Liver (tissue), 9 donors: Measurements from ENCODE around the gene RTCB. TPM values are rescaled to one million over a fixed set of nuclear protein-coding genes. Genes with fewer than 3 reads are reported as not detected.

Experiments used
- DNase-seq: peaks from one replicate; pipeline ENCODE4 v3.0.0-alpha.2; 2017; ENCODE audit warnings: low spot score
- H3K27ac ChIP-seq, 2 donors: one replicate each; pipeline ENCODE4 v1.7.0; 2013; ENCODE audit warnings: inconsistent platforms in 2 of 2, low read length in 2 of 2, control low read depth in 1 of 2, low read depth in 1 of 2, mild to moderate bottlenecking in 1 of 2
- H3K27me3 ChIP-seq, 4 donors: one replicate each; pipeline versions ENCODE4 v1.6.1 to v1.7.0; 2013; ENCODE audit warnings: low read length in 3 of 4, inconsistent platforms in 1 of 4, mild to moderate bottlenecking in 1 of 4, moderate library complexity in 1 of 4; ENCODE audit not compliant: control insufficient read depth in 4 of 4, insufficient read depth in 4 of 4
- H3K36me3 ChIP-seq, 4 donors: one replicate each; pipeline versions ENCODE4 v1.6.1 to v1.7.0; 2013; ENCODE audit warnings: low read length in 3 of 4, mild to moderate bottlenecking in 3 of 4, low read depth in 1 of 4, moderate library complexity in 1 of 4; ENCODE audit not compliant: control insufficient read depth in 4 of 4, insufficient read depth in 3 of 4
- H3K4me1 ChIP-seq, 4 donors: one replicate each; pipeline versions ENCODE4 v1.6.1 to v1.7.0; 2013; ENCODE audit warnings: low read length in 3 of 4, mild to moderate bottlenecking in 3 of 4, moderate library complexity in 1 of 4; ENCODE audit not compliant: control insufficient read depth in 4 of 4, insufficient read depth in 4 of 4
- H3K4me3 ChIP-seq, 3 donors: one replicate each; pipeline versions ENCODE4 v1.6.1 to v1.7.0; 2013; ENCODE audit warnings: low read length in 3 of 3, control low read depth in 1 of 3, low read depth in 1 of 3, mild to moderate bottlenecking in 1 of 3
- H3K9ac ChIP-seq, 2 donors: one replicate each; pipeline ENCODE4 v1.7.0; 2013; ENCODE audit warnings: low read length in 2 of 2, mild to moderate bottlenecking in 2 of 2, moderate library complexity in 2 of 2, control low read depth in 1 of 2, low read depth in 1 of 2
- H3K9me3 ChIP-seq, 4 donors: one replicate each; pipeline versions ENCODE4 v1.6.1 to v1.7.0; 2013; ENCODE audit warnings: low read length in 3 of 4; ENCODE audit not compliant: control insufficient read depth in 4 of 4
- EGR1 ChIP-seq, 2 donors: IDR thresholded peaks; 2 replicates each; pipeline ENCODE4 v1.6.1; 2016 to 2018; ENCODE audit warnings: antibody characterized with exemption in 2 of 2, low read depth in 2 of 2
- FOXA1 ChIP-seq: IDR thresholded peaks from 2 replicates; pipeline ENCODE4 v1.6.1; 2016; ENCODE audit warnings: antibody characterized with exemption
- FOXA2 ChIP-seq: IDR thresholded peaks from 2 replicates; pipeline ENCODE4 v1.6.1; 2016; ENCODE audit warnings: antibody characterized with exemption
- GABPA ChIP-seq, 2 donors: IDR thresholded peaks in 1 of 2; conservative IDR thresholded peaks in 1 of 2; 2 replicates each; pipeline ENCODE4 v1.6.1; 2016; ENCODE audit warnings: antibody characterized with exemption in 2 of 2, mild to moderate bottlenecking in 1 of 2, moderate library complexity in 1 of 2
- HNF4A ChIP-seq, 2 donors: conservative IDR thresholded peaks; 2 replicates each; pipeline ENCODE4 v1.6.1; 2016; ENCODE audit warnings: antibody characterized with exemption in 2 of 2, mild to moderate bottlenecking in 2 of 2
- HNF4G ChIP-seq: IDR thresholded peaks from 2 replicates; pipeline ENCODE4 v1.6.1; 2016; ENCODE audit warnings: antibody characterized with exemption
- JUND ChIP-seq, 2 donors: IDR thresholded peaks; 2 replicates each; pipeline ENCODE4 v1.6.1; 2016; ENCODE audit warnings: antibody characterized with exemption in 2 of 2
- NR2F2 ChIP-seq: IDR thresholded peaks from 2 replicates; pipeline ENCODE4 v1.6.1; 2016; ENCODE audit warnings: antibody characterized with exemption
- RAD21 ChIP-seq, 2 donors: IDR thresholded peaks; 2 replicates each; pipeline ENCODE4 v1.6.1; 2016; ENCODE audit warnings: antibody characterized with exemption in 2 of 2, mild to moderate bottlenecking in 2 of 2
- RXRA ChIP-seq, 2 donors: IDR thresholded peaks; 2 replicates each; pipeline ENCODE4 v1.6.1; 2017 to 2018; ENCODE audit warnings: antibody characterized with exemption in 2 of 2, mild to moderate bottlenecking in 1 of 2
- SP1 ChIP-seq: IDR thresholded peaks from 2 replicates; pipeline ENCODE4 v1.6.1; 2018; ENCODE audit warnings: antibody characterized with exemption, mild to moderate bottlenecking
- TAF1 ChIP-seq: conservative IDR thresholded peaks from 2 replicates; pipeline ENCODE4 v1.6.1; 2016; ENCODE audit warnings: antibody characterized with exemption, mild to moderate bottlenecking
- YY1 ChIP-seq: IDR thresholded peaks from 2 replicates; pipeline ENCODE4 v1.6.1; 2016; ENCODE audit warnings: antibody characterized with exemption, mild to moderate bottlenecking
- WGBS: extraction: QIAGEN DNeasy Blood & Tissue Kit; methylation state at CpG from one replicate; pipeline ENCODE4 v1.1.7; 2013; 5-methylcytosine and 5-hydroxymethylcytosine counted together
- polyA plus RNA-seq, 2 donors: library from polyadenylated mRNA; stranded (reverse) in 1 of 2; unstranded in 1 of 2; fragments of 200-250 nt in 1 of 2; fragments of >200 nt in 1 of 2; fragmentation: Nextera tagmentation in 1 of 2; extraction: Ambion mirVana in 1 of 2; gene quantifications; one replicate each; pipeline versions ENCODE4 v1.2.1 to v1.2.3, GENCODE V29; 2013 to 2015
- total RNA-seq, 2 donors: library from RNA; depleted of rRNA; stranded (reverse); fragments of >200 nt; gene quantifications; one replicate each; pipeline ENCODE4 v1.2.3, GENCODE V29; 2014
- TF ChIP-seq, protein P1 (sequence below): fragments of 150-350 bp; IDR thresholded peaks from 2 replicates; pipeline ENCODE4 v1.5.1; 2017; ENCODE audit warnings: improper control_type of control experiment, low read depth, low read length; ENCODE audit not compliant: missing input control
- TF ChIP-seq, protein P2 (sequence below): IDR thresholded peaks from 2 replicates; pipeline ENCODE4 v1.6.1; 2016; ENCODE audit warnings: antibody characterized with exemption, mild to moderate bottlenecking
- TF ChIP-seq, protein P3 (sequence below): IDR thresholded peaks from 2 replicates; pipeline ENCODE4 v1.6.1; 2016; ENCODE audit warnings: antibody characterized with exemption
- TF ChIP-seq, protein P4 (sequence below): IDR thresholded peaks from 2 replicates; pipeline ENCODE4 v1.6.1; 2016; ENCODE audit warnings: antibody characterized with exemption
- TF ChIP-seq, protein P5 (sequence below): IDR thresholded peaks from 2 replicates; pipeline ENCODE4 v1.6.1; 2016; ENCODE audit warnings: antibody characterized with exemption
- donor health status: healthy.
- donor health status: healthy.
- donor health status: healthy.
- donor health status: healthy.
- donor health status: healthy.

Gene RTCB
- total and polyA plus RNA-seq, 4 donors: 36.7 to 76.7 (median 46.3) TPM

DNA sequence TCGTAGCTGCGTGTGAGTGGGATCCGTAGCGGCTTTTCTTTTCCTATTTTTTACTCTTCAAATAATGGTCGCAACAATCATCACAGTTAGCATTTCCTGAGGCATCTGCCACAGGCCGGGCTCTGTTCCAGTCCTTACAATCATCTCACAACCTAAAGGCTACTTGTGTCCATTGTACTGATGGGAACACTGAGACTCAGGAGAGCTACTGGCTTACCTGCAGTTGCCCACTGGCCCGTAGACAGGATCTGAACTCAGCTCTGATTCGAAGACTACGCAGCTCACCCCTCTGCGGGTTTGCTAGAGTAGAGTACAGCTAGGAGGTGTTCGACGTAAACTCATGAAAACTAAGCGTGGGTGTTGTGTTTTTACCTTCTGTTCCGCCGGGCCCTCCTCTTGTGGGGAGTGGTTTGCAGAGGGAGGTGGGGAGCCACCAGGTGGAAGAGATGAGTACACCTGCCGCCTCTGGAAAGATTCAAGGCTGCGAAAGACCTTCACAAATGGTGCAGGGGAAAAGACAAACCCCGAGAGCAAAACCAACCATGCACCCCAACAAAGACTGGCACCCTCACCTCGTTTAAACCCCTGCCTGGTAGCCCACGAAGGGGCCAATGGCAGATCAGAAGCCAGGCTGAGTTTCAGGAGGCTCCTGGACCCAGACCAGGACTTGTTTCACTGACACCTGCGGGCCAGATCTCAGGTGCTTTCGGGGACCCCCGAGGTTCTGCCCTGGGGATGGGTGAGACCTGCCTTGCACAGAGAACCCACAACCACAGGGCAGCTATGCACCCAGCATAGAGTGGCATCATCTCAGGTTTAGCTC lies 72.6 kb downstream of the RTCB start:
- Histone ChIP-seq H3K27ac (no peak overlapping the region), H3K36me3 (no peaks in the 10 kb centered on the region), H3K9me3 (no peaks in the 10 kb centered on the region), H3K9ac (no peak overlapping the region), H3K27me3 (peaks cover 0 to 5% (median 0%) of the 10 kb centered on the region in 4 donors), H3K4me1 (no peaks in the 10 kb centered on the region), H3K4me3 (no peak overlapping the region)
- WGBS: 88% methylated on average over 23 of the region's 23 CpGs
- no peak for DNase-seq
- TF ChIP-seq, protein P1, sequence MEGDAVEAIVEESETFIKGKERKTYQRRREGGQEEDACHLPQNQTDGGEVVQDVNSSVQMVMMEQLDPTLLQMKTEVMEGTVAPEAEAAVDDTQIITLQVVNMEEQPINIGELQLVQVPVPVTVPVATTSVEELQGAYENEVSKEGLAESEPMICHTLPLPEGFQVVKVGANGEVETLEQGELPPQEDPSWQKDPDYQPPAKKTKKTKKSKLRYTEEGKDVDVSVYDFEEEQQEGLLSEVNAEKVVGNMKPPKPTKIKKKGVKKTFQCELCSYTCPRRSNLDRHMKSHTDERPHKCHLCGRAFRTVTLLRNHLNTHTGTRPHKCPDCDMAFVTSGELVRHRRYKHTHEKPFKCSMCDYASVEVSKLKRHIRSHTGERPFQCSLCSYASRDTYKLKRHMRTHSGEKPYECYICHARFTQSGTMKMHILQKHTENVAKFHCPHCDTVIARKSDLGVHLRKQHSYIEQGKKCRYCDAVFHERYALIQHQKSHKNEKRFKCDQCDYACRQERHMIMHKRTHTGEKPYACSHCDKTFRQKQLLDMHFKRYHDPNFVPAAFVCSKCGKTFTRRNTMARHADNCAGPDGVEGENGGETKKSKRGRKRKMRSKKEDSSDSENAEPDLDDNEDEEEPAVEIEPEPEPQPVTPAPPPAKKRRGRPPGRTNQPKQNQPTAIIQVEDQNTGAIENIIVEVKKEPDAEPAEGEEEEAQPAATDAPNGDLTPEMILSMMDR: no peak
- TF ChIP-seq GABPA (IDR thresholded peaks at IDR 0.05 in 1 of 2, conservative IDR thresholded peaks at IDR 0.05 in 1 of 2) (no peak), HNF4A (conservative IDR thresholded peaks at IDR 0.05) (no peak), RXRA (IDR thresholded peaks at IDR 0.05) (no peak), FOXA2 (no peak), EGR1 (IDR thresholded peaks at IDR 0.05; ENCODE audit: low read depth in 2 of 2) (no peak)
- TF ChIP-seq, protein P2, sequence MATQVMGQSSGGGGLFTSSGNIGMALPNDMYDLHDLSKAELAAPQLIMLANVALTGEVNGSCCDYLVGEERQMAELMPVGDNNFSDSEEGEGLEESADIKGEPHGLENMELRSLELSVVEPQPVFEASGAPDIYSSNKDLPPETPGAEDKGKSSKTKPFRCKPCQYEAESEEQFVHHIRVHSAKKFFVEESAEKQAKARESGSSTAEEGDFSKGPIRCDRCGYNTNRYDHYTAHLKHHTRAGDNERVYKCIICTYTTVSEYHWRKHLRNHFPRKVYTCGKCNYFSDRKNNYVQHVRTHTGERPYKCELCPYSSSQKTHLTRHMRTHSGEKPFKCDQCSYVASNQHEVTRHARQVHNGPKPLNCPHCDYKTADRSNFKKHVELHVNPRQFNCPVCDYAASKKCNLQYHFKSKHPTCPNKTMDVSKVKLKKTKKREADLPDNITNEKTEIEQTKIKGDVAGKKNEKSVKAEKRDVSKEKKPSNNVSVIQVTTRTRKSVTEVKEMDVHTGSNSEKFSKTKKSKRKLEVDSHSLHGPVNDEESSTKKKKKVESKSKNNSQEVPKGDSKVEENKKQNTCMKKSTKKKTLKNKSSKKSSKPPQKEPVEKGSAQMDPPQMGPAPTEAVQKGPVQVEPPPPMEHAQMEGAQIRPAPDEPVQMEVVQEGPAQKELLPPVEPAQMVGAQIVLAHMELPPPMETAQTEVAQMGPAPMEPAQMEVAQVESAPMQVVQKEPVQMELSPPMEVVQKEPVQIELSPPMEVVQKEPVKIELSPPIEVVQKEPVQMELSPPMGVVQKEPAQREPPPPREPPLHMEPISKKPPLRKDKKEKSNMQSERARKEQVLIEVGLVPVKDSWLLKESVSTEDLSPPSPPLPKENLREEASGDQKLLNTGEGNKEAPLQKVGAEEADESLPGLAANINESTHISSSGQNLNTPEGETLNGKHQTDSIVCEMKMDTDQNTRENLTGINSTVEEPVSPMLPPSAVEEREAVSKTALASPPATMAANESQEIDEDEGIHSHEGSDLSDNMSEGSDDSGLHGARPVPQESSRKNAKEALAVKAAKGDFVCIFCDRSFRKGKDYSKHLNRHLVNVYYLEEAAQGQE: no peak
- TF ChIP-seq, protein P3, sequence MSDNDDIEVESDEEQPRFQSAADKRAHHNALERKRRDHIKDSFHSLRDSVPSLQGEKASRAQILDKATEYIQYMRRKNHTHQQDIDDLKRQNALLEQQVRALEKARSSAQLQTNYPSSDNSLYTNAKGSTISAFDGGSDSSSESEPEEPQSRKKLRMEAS: no peak
- TF ChIP-seq, protein P4, sequence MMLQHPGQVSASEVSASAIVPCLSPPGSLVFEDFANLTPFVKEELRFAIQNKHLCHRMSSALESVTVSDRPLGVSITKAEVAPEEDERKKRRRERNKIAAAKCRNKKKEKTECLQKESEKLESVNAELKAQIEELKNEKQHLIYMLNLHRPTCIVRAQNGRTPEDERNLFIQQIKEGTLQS: no peak

DNA sequence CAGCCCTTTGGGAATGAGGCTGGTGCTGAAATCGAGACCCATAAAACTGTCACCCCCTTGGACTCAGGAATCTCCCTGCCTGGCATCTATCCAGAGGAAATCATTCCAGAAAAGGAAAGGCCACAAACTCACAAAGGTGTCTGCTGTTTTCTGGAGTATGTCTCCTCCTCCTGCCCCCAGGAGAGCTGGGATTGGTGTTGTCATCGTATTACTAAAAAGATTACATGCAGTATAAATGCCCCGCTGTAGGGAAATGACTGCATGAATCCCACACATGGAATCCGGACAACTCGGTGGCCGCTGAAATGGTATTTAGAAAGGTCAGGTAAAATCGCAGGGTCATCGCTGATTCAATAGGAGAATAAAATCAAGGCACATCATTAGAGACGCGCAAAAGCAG lies 73.3 kb downstream of the RTCB start:
- H3K4me3 ChIP-seq: no peak overlapping the region
- no peak for DNase-seq
- H3K27me3 ChIP-seq: peaks cover 0 to 3% (median 0%) of the 10 kb centered on the region in 4 donors
- no peak for TF ChIP-seq GABPA (IDR thresholded peaks at IDR 0.05 in 1 of 2, conservative IDR thresholded peaks at IDR 0.05 in 1 of 2)
- no peak for TF ChIP-seq TAF1
- no peak for TF ChIP-seq FOXA1
- TF ChIP-seq YY1: no peak
- TF ChIP-seq, protein P3: no peak
- no peak for TF ChIP-seq HNF4A (conservative IDR thresholded peaks at IDR 0.05)
- TF ChIP-seq, protein P2: no peak
- no peak for TF ChIP-seq JUND (IDR thresholded peaks at IDR 0.05)
- no peak for TF ChIP-seq FOXA2
- no peak for TF ChIP-seq SP1
- no peak for TF ChIP-seq HNF4G
- TF ChIP-seq, protein P5, sequence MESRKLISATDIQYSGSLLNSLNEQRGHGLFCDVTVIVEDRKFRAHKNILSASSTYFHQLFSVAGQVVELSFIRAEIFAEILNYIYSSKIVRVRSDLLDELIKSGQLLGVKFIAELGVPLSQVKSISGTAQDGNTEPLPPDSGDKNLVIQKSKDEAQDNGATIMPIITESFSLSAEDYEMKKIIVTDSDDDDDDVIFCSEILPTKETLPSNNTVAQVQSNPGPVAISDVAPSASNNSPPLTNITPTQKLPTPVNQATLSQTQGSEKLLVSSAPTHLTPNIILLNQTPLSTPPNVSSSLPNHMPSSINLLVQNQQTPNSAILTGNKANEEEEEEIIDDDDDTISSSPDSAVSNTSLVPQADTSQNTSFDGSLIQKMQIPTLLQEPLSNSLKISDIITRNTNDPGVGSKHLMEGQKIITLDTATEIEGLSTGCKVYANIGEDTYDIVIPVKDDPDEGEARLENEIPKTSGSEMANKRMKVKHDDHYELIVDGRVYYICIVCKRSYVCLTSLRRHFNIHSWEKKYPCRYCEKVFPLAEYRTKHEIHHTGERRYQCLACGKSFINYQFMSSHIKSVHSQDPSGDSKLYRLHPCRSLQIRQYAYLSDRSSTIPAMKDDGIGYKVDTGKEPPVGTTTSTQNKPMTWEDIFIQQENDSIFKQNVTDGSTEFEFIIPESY: no peak
- no peak for TF ChIP-seq NR2F2
- no peak for TF ChIP-seq RAD21 (IDR thresholded peaks at IDR 0.05)
- no peak for TF ChIP-seq RXRA (IDR thresholded peaks at IDR 0.05)
- TF ChIP-seq, protein P4: no peak
- TF ChIP-seq EGR1 (IDR thresholded peaks at IDR 0.05; ENCODE audit: low read depth in 2 of 2): no peak
- no peak overlapping the region for H3K9ac ChIP-seq
- no peaks in the 10 kb centered on the region for H3K4me1 ChIP-seq
- H3K36me3 ChIP-seq: no peaks in the 10 kb centered on the region
- 88% methylated on average over 10 of the region's 10 CpGs for WGBS
- no peak overlapping the region for H3K27ac ChIP-seq
- no peaks in the 10 kb centered on the region for H3K9me3 ChIP-seq
